PFSK-1 (cell line): ENCODE results near the gene ANGPTL8.

Experiments
- FOXP2 ChIP-seq: optimal IDR thresholded peaks from 2 replicates; pipeline ENCODE3; 2011; ENCODE audit warnings: borderline replicate concordance, control low read depth, inconsistent platforms; ENCODE audit not compliant: insufficient read depth; ENCODE audit errors: extremely low read length, extremely low read depth
- POLR2AphosphoS5 ChIP-seq: IDR thresholded peaks from 2 replicates; pipeline ENCODE4 v1.6.1; 2012; ENCODE audit warnings: low read depth, mild to moderate bottlenecking, control low read depth, low read length, moderate library complexity
- SIN3A ChIP-seq: IDR thresholded peaks from 2 replicates; pipeline ENCODE4 v1.6.1; 2012; ENCODE audit warnings: mild to moderate bottlenecking, low read length, moderate library complexity, borderline replicate concordance; ENCODE audit not compliant: insufficient read depth
- TAF1 ChIP-seq: IDR thresholded peaks from 2 replicates; pipeline ENCODE4 v1.6.1; 2012; ENCODE audit warnings: low read length, control low read depth, borderline replicate concordance; ENCODE audit not compliant: insufficient read depth
- TF ChIP-seq, protein P1 (sequence below), 2 experiments: IDR thresholded peaks; 2 replicates each; pipeline versions ENCODE4 v1.6.1 to v1.8.0; 2011 to 2012; ENCODE audit warnings: low read depth in 2 of 2, low read length in 2 of 2, control low read depth in 1 of 2, inconsistent platforms in 1 of 2, mild to moderate bottlenecking in 1 of 2, moderate library complexity in 1 of 2; ENCODE audit not compliant: insufficient read depth in 1 of 2

ANGPTL8 gene

DNA sequence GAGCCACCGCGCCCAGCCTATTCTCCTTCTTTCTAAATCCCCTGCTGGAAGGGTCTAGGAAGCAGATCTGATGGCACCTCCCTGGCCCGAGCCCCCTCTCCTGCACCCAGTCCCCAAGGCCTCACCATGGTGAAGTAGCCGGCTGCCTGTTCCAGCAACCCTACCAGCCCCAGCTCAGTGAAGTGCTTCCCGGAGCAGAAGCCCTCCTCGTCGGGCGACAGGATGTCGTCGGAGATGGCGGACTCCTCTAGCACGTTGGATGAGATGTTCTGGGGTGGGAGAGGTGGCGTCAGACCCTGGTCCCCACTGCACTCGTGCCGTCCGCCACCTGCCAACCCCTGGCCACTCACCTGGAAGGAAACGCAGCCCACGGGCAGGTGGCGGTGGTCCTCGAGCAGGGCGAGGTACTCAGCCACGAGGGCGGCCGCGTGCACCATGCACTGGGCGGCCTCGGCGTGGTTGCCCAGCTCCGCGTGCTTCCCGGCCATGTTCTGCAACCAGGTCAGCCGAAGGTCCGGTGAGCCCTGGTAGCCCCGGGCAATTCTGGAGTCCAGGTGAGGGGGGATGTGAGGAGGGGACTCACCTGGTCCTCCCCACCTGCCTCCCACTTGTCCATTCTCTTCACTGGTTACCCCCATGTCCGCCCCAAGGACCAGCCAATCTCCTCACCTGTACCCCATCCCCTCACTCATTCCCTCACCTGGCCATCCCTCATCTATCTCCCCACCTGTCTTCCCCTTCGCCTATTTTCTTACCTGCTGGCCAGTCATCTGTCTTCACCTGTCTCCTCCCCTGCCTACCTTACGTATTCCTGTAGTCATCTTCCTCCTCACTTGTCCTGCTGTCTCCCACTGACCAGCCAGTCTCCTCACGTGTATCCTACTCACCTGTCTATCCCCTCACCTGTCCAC is 30.6 kb upstream of the ANGPTL8 start:
- TF ChIP-seq POLR2AphosphoS5: no peak
- TF ChIP-seq TAF1: no peak
- no peak for TF ChIP-seq SIN3A
- TF ChIP-seq, protein P1, sequence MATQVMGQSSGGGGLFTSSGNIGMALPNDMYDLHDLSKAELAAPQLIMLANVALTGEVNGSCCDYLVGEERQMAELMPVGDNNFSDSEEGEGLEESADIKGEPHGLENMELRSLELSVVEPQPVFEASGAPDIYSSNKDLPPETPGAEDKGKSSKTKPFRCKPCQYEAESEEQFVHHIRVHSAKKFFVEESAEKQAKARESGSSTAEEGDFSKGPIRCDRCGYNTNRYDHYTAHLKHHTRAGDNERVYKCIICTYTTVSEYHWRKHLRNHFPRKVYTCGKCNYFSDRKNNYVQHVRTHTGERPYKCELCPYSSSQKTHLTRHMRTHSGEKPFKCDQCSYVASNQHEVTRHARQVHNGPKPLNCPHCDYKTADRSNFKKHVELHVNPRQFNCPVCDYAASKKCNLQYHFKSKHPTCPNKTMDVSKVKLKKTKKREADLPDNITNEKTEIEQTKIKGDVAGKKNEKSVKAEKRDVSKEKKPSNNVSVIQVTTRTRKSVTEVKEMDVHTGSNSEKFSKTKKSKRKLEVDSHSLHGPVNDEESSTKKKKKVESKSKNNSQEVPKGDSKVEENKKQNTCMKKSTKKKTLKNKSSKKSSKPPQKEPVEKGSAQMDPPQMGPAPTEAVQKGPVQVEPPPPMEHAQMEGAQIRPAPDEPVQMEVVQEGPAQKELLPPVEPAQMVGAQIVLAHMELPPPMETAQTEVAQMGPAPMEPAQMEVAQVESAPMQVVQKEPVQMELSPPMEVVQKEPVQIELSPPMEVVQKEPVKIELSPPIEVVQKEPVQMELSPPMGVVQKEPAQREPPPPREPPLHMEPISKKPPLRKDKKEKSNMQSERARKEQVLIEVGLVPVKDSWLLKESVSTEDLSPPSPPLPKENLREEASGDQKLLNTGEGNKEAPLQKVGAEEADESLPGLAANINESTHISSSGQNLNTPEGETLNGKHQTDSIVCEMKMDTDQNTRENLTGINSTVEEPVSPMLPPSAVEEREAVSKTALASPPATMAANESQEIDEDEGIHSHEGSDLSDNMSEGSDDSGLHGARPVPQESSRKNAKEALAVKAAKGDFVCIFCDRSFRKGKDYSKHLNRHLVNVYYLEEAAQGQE (IDR thresholded peaks at IDR 0.05; ENCODE audit: insufficient read depth in 1 of 2, low read depth in 2 of 2, low read length in 2 of 2): no peak
- TF ChIP-seq FOXP2: no peak

GRCh38 chr19:11209839-11210655 is 29.4 kb upstream of the ANGPTL8 start:
- TF ChIP-seq SIN3A: no peak

- TF ChIP-seq TAF1 (no peak), POLR2AphosphoS5 (no peak)
Measured at GRCh38 chr19:11210656-11210928, 28.8 kb upstream of the ANGPTL8 start.

DNA sequence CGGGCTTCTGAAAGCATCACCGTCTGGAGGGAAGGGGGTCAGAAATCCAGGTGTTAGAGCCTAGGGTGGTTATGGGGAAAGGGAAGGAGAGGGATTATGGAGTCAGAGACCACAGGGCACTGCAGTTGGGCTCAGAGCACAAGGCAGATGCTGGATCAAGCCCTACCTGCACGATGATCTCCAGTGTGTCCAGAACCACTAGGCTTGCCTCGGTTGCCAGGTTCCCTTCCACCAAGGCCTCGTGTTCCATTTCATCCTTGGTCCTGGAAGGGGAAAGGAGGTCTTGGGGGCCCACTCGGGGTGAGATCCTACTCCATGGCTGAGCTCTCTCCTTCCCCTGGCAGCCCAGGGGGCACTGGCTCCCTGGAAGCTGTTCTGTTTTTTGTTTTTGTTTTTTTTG is 25.0 kb upstream of the ANGPTL8 start:
- TF ChIP-seq FOXP2: no peak
- no peak for TF ChIP-seq TAF1
- no peak for TF ChIP-seq SIN3A
- TF ChIP-seq POLR2AphosphoS5: no peak
- TF ChIP-seq, protein P1 (IDR thresholded peaks at IDR 0.05; ENCODE audit: insufficient read depth in 1 of 2, low read depth in 2 of 2, low read length in 2 of 2): no peak

DNA sequence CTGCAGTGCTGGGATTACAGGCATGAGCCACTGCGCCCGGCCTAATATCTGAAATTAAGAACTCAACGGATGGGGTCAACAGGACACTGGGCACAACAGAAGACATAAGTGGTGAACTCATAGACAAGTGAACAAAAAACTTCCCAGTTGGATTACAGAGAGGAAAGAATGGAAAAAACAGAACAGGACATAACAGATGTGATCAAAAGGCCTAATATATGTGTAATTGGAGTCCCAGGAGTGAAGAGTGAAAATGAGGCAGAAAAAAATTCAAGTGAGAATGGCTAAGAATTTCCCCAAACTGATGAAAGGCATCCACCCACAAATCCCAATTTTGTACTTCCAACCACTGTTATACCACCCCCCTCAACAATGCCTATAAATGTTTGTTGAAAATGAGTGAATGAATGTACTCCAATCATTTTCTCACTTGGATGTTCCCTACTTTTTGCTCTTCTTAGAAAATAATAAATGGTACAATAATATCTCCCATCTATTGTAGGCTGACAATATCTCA is 18.3 kb upstream of the ANGPTL8 start:
- TF ChIP-seq POLR2AphosphoS5 (no peak), FOXP2 (no peak), TAF1 (no peak), SIN3A (no peak)
- TF ChIP-seq, protein P1 (IDR thresholded peaks at IDR 0.05; ENCODE audit: insufficient read depth in 1 of 2, low read depth in 2 of 2, low read length in 2 of 2): no peak

DNA sequence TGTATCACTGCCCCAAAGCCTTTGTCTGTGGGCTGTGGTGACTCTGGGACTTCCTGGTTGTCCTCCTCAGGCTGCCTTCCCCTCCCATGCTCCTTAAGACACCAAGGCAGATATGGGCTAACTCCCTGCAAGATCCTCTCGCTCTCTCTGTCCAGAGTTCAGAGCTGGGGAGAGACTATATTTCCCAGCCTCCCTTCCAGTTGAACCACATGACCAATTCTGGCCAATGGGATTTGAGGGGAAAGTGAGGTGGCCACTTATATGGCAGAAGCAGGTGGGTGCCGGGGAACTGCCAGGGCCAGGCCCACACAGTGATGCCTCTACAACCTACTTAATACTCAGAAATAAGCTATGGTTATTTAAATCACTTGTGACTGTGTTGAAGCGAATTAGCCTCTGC is 16.2 kb upstream of the ANGPTL8 start:
- TF ChIP-seq FOXP2 (no peak), POLR2AphosphoS5 (no peak), TAF1 (no peak), SIN3A (no peak)
- TF ChIP-seq, protein P1 (IDR thresholded peaks at IDR 0.05; ENCODE audit: insufficient read depth in 1 of 2, low read depth in 2 of 2, low read length in 2 of 2): no peak
